Dendritic cell treated with granulocyte-macrophage colony-stimulating factor and Interleukin-4, amounts not matched to agents 40 ng/mL and 50 ng/mL, for 4 days (primary cell): ENCODE measurements around the gene PARVG.

Source experiments
- H3K27ac Mint-ChIP-seq: one replicate; pipeline ENCODE4 v1.8.0; 2022; ENCODE audit warnings: mild to moderate bottlenecking, mixed read lengths
- H3K27me3 Mint-ChIP-seq: one replicate; pipeline ENCODE4 v1.8.0; 2022; ENCODE audit warnings: mild to moderate bottlenecking, mixed read lengths
- H3K36me3 Mint-ChIP-seq: one replicate; pipeline ENCODE4 v1.8.0; 2022; ENCODE audit warnings: low read depth, mixed read lengths
- H3K4me1 Mint-ChIP-seq: one replicate; pipeline ENCODE4 v1.8.0; 2022; ENCODE audit warnings: low read depth, mixed read lengths
- H3K4me3 Mint-ChIP-seq: one replicate; pipeline ENCODE4 v1.8.0; 2022; ENCODE audit warnings: mild to moderate bottlenecking, moderate library complexity, mixed read lengths
- H3K9me3 Mint-ChIP-seq: one replicate; pipeline ENCODE4 v1.8.0; 2022; ENCODE audit warnings: mixed read lengths
- intact Hi-C: fragments of 100-400 bp; cut with micrococcal nuclease; formaldehyde crosslinking; loops from one replicate; pipeline ENCODE4 v1.15.0; 2022

PARVG gene

GRCh38 chr22:44145544-44145943, 35.2 kb upstream of the PARVG start:
- Mint-ChIP-seq H3K4me1 (no peaks in the 10 kb centered on the region), H3K36me3 (peaks cover 94% of the 10 kb centered on the region), H3K4me3 (no peak overlapping the region), H3K27ac (no peak overlapping the region), H3K27me3 (no peaks in the 10 kb centered on the region), H3K9me3 (no peaks in the 10 kb centered on the region)
- intact Hi-C loops = no loop called here

GRCh38 chr22:44146088-44146861, 34.5 kb upstream of the PARVG start:
- Mint-ChIP-seq H3K4me1 (no peaks in the 10 kb centered on the region), H3K27me3 (no peaks in the 10 kb centered on the region), H3K27ac (no peak overlapping the region), H3K4me3 (no peak overlapping the region), H3K9me3 (no peaks in the 10 kb centered on the region), H3K36me3 (peaks cover 89% of the 10 kb centered on the region)
- intact Hi-C loops = no loop called here

- H3K4me1 Mint-ChIP-seq = no peaks in the 10 kb centered on the region
- no peaks in the 10 kb centered on the region for H3K27me3 Mint-ChIP-seq
- no peaks in the 10 kb centered on the region for H3K9me3 Mint-ChIP-seq
- H3K4me3 Mint-ChIP-seq = no peak overlapping the region
- H3K36me3 Mint-ChIP-seq = peaks cover 81% of the 10 kb centered on the region
- H3K27ac Mint-ChIP-seq = no peak overlapping the region
- intact Hi-C loops = no loop called here
These were observed 33.6 kb upstream of the PARVG start for GRCh38 chr22:44147008-44147645.

DNA sequence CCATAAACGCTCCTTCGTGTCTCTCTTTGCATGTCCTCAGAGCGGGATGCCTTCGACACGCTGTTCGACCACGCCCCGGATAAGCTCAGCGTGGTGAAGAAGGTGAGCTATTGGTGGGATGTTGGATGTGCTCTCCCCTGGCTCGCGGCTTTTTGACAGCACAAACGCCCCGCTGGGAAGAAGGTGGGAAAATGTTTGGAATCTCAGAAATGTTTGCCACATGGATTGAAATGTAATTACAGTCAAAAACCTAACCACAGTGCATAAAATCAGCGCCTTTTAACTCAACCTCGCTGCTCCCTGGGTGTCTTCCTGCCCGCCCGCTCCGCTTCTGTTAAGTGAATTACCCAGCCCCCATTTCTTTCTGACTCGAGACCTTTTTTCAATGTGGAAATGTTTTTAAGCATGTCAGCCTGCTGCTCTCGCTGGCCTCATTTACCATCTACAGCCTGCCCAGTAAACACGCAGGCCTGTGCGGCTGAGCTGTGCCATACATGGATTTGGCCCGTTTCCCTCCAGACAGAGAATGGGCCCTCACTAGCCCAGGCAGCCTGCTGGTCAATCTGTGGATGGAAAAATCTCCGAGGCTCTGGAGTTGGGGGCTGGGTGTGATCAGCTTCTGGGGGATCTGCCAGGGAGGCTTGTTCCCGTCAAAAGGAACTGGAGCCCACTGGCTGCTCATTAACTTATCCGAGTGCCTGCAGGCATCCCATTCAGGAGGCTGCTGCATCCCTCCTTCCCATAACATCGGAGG, 32.7 kb upstream of the PARVG start:
- H3K9me3 Mint-ChIP-seq = no peaks in the 10 kb centered on the region
- no peak overlapping the region for H3K27ac Mint-ChIP-seq
- intact Hi-C loops = no loop called here
- H3K4me1 Mint-ChIP-seq = no peaks in the 10 kb centered on the region
- H3K4me3 Mint-ChIP-seq = no peak overlapping the region
- H3K27me3 Mint-ChIP-seq = no peaks in the 10 kb centered on the region
- H3K36me3 Mint-ChIP-seq = peaks cover 72% of the 10 kb centered on the region

- intact Hi-C loops = no loop called here
- H3K4me1 Mint-ChIP-seq = no peaks in the 10 kb centered on the region
- peaks cover 41% of the 10 kb centered on the region for H3K36me3 Mint-ChIP-seq
- no peaks in the 10 kb centered on the region for H3K9me3 Mint-ChIP-seq
- H3K4me3 Mint-ChIP-seq = no peak overlapping the region
- no peak overlapping the region for H3K27ac Mint-ChIP-seq
- no peaks in the 10 kb centered on the region for H3K27me3 Mint-ChIP-seq
These were observed 29.0 kb upstream of the PARVG start for GRCh38 chr22:44151676-44152075.

GRCh38 chr22:44153710-44154109, 27.0 kb upstream of the PARVG start:
- Mint-ChIP-seq H3K27ac (no peak overlapping the region), H3K27me3 (no peaks in the 10 kb centered on the region)

GRCh38 chr22:44154436-44154942, 26.2 kb upstream of the PARVG start:
- intact Hi-C loops = no loop called here
- no peaks in the 10 kb centered on the region for H3K27me3 Mint-ChIP-seq
- H3K36me3 Mint-ChIP-seq = peaks cover 41% of the 10 kb centered on the region
- peaks cover 3% of the 10 kb centered on the region for H3K4me1 Mint-ChIP-seq
- no peak overlapping the region for H3K27ac Mint-ChIP-seq
- H3K4me3 Mint-ChIP-seq = no peak overlapping the region
- no peaks in the 10 kb centered on the region for H3K9me3 Mint-ChIP-seq

More at GRCh38 chr22:44153710-44154109, 27.0 kb upstream of the PARVG start:
- Mint-ChIP-seq H3K36me3 (peaks cover 41% of the 10 kb centered on the region), H3K9me3 (no peaks in the 10 kb centered on the region), H3K4me1 (no peaks in the 10 kb centered on the region), H3K4me3 (no peak overlapping the region)
- intact Hi-C loops = no loop called here

- no peaks in the 10 kb centered on the region for H3K9me3 Mint-ChIP-seq
- no peaks in the 10 kb centered on the region for H3K27me3 Mint-ChIP-seq
- no peak overlapping the region for H3K27ac Mint-ChIP-seq
- no peak overlapping the region for H3K4me3 Mint-ChIP-seq
- H3K4me1 Mint-ChIP-seq = peaks cover 9% of the 10 kb centered on the region
- H3K36me3 Mint-ChIP-seq = peaks cover 41% of the 10 kb centered on the region
- intact Hi-C loops = no loop called here
These were observed 25.6 kb upstream of the PARVG start for GRCh38 chr22:44155115-44155514.

- intact Hi-C loops = no loop called here
- H3K9me3 Mint-ChIP-seq = no peaks in the 10 kb centered on the region
- H3K27me3 Mint-ChIP-seq = no peaks in the 10 kb centered on the region
- H3K4me1 Mint-ChIP-seq = peaks cover 19% of the 10 kb centered on the region
- no peak overlapping the region for H3K27ac Mint-ChIP-seq
- H3K4me3 Mint-ChIP-seq = no peak overlapping the region
- H3K36me3 Mint-ChIP-seq = peaks cover 67% of the 10 kb centered on the region
These were observed 22.7 kb upstream of the PARVG start for GRCh38 chr22:44157916-44158618.

- Mint-ChIP-seq H3K27ac (no peak overlapping the region), H3K4me1 (peaks cover 19% of the 10 kb centered on the region), H3K9me3 (no peaks in the 10 kb centered on the region), H3K36me3 (peaks cover 75% of the 10 kb centered on the region), H3K4me3 (no peak overlapping the region), H3K27me3 (no peaks in the 10 kb centered on the region)
- intact Hi-C loops = no loop called here
These were observed 21.9 kb upstream of the PARVG start for GRCh38 chr22:44158816-44159215.

DNA sequence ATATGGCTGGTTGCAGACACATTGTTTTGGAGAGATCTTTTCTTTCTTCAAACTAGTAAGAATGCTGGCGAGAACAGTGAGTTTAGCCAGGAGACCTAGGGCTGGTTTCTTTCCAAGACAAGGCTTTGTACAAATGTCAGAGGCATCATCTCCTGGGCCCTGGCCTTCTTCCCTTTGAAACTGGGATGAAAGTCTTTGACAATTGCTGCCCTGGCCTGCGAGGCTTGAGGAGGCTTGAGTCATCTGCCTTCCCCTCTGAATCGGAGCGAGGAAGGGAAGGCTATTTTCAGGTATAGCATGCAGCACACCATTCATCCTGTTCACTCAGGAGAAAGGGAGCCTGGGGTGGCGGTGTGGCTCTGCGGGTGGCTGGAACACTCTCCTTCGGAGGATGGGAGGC, 21.5 kb upstream of the PARVG start:
- no peak overlapping the region for H3K27ac Mint-ChIP-seq
- no peak overlapping the region for H3K4me3 Mint-ChIP-seq
- no peaks in the 10 kb centered on the region for H3K9me3 Mint-ChIP-seq
- H3K36me3 Mint-ChIP-seq = peaks cover 79% of the 10 kb centered on the region
- H3K27me3 Mint-ChIP-seq = no peaks in the 10 kb centered on the region
- intact Hi-C loops = no loop called here
- H3K4me1 Mint-ChIP-seq = peaks cover 19% of the 10 kb centered on the region

- H3K4me1 Mint-ChIP-seq = peaks cover 19% of the 10 kb centered on the region
- no peaks in the 10 kb centered on the region for H3K9me3 Mint-ChIP-seq
- intact Hi-C loops = no loop called here
- H3K27ac Mint-ChIP-seq = no peak overlapping the region
- no peaks in the 10 kb centered on the region for H3K27me3 Mint-ChIP-seq
- H3K36me3 Mint-ChIP-seq = peaks cover 85% of the 10 kb centered on the region
- no peak overlapping the region for H3K4me3 Mint-ChIP-seq
These were observed 20.9 kb upstream of the PARVG start for GRCh38 chr22:44159811-44160210.

DNA sequence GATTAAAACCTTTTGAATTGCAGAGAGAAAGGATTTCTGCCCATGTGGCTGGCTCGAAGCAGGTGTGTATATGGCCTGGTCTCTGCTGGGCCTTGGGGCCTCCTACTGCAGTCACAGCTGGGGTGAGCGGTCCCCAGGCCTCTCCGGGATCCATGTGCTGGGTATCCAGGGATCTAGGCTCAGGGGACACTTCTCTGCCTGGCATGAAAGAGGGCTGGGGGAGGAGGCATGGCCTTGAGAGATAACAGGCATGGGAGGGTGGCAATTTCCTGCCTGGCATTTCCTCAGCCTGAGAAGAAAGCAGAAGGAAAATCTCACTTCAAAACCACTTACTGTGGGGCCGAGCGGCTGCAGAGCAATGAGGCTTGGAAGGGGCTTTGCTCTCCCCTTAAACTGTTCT, 20.3 kb upstream of the PARVG start:
- no peaks in the 10 kb centered on the region for H3K9me3 Mint-ChIP-seq
- intact Hi-C loops = no loop called here
- peaks cover 19% of the 10 kb centered on the region for H3K4me1 Mint-ChIP-seq
- no peaks in the 10 kb centered on the region for H3K27me3 Mint-ChIP-seq
- H3K4me3 Mint-ChIP-seq = no peak overlapping the region
- H3K36me3 Mint-ChIP-seq = peaks cover 91% of the 10 kb centered on the region
- no peak overlapping the region for H3K27ac Mint-ChIP-seq
